ENCODE data around the gene COLQ. TPM values are rescaled to one million over a fixed set of nuclear protein-coding genes. Genes with fewer than 3 reads are reported as not detected.
"Not testable (repeated sequence)": the region's sequence is repeated elsewhere in the genome, so short reads cannot be mapped to it uniquely, and the experiment has no call there.

Gene COLQ
- total RNA-seq, 1 donor from 2014 or later, result 0.13 TPM

DNA sequence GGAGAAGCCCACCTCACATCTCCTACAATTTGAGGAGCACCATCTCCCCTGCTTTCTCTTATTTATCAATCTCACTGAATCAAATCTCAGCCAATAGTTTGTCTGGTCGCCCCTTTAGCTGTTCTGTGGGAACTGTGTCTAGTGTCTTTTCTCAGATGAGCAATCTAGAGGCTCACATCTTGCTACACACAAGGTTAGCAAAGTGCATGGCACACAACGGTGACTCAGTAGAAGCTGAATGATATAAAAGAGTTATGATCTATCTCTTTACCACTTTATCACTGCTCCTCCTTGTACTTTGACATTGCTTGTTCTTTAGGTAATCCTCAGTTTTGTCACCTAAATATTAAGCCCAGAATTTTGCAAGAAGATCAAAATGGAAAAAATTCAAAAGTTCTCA is 16.8 kb upstream of the COLQ start:
- H3K36me3 ChIP-seq (ENCODE audit: control insufficient read depth, insufficient read depth, low read length), result no peaks in the 10 kb centered on the region
- TF ChIP-seq, protein P1, sequence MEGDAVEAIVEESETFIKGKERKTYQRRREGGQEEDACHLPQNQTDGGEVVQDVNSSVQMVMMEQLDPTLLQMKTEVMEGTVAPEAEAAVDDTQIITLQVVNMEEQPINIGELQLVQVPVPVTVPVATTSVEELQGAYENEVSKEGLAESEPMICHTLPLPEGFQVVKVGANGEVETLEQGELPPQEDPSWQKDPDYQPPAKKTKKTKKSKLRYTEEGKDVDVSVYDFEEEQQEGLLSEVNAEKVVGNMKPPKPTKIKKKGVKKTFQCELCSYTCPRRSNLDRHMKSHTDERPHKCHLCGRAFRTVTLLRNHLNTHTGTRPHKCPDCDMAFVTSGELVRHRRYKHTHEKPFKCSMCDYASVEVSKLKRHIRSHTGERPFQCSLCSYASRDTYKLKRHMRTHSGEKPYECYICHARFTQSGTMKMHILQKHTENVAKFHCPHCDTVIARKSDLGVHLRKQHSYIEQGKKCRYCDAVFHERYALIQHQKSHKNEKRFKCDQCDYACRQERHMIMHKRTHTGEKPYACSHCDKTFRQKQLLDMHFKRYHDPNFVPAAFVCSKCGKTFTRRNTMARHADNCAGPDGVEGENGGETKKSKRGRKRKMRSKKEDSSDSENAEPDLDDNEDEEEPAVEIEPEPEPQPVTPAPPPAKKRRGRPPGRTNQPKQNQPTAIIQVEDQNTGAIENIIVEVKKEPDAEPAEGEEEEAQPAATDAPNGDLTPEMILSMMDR (IDR thresholded peaks at IDR 0.05; ENCODE audit: insufficient read depth, low read length, poor library complexity, severe bottlenecking), result no peak
- H3K4me3 ChIP-seq (ENCODE audit: low read depth, low read length), result no peak overlapping the region
- no peak for DNase-seq (ENCODE audit: low read depth)
- no peaks in the 10 kb centered on the region for H3K27me3 ChIP-seq (ENCODE audit: control insufficient read depth, insufficient read depth, low read length)

DNA sequence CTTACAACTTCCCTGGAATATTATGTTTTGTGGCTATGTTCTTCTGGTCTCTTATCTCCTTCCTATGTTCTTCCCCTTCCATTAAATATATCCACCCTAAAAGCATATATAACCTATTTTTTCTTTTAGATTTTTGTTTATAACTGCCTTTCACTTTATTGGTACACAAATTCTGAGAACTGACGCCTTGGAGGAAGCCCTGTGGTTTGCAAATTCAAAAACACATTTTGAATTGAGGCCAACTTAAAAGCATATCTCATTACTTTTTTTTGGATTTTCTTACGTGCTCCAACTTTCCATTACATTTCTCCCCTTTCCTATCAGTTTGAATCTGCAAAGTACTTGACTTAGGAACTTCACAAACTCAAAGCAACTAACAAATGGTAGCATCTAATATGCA is 15.3 kb upstream of the COLQ start:
- no peaks in the 10 kb centered on the region for H3K27me3 ChIP-seq (ENCODE audit: control insufficient read depth, insufficient read depth, low read length)

DNA sequence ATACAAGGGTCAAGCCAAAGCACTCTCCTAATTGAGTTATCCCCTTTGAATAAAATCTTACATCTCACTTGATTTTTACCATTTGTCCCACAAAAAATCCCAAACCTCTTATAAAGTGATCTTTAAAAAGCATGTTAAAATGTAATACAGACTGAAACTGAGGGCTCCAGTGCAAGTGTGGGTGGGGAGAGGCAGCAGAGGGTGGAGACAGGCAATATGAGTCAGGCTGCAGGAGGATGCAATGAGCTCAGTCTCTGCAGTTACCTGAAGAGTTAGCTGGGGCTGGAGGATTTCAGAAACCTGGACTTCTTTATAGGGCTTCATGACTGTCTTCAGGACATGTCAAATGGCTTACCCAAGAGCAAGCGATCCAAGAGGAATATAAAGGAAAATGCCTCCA is 14.2 kb upstream of the COLQ start:
- Histone ChIP-seq H3K36me3 (ENCODE audit: control insufficient read depth, insufficient read depth, low read length) (no peaks in the 10 kb centered on the region), H3K4me3 (ENCODE audit: low read depth, low read length) (no peak overlapping the region), H3K27me3 (ENCODE audit: control insufficient read depth, insufficient read depth, low read length) (no peaks in the 10 kb centered on the region)
- TF ChIP-seq, protein P1 (IDR thresholded peaks at IDR 0.05; ENCODE audit: insufficient read depth, low read length, poor library complexity, severe bottlenecking), result no peak
- no peak for DNase-seq (ENCODE audit: low read depth)

More for the DNA sequence above, 15.3 kb upstream of the COLQ start:
- no peaks in the 10 kb centered on the region for H3K36me3 ChIP-seq (ENCODE audit: control insufficient read depth, insufficient read depth, low read length)
- TF ChIP-seq, protein P1 (IDR thresholded peaks at IDR 0.05; ENCODE audit: insufficient read depth, low read length, poor library complexity, severe bottlenecking), result no peak
- H3K4me3 ChIP-seq (ENCODE audit: low read depth, low read length), result no peak overlapping the region
- DNase-seq (ENCODE audit: low read depth), result no peak

GRCh38 chr3:15532614-15533013 is 11.1 kb upstream of the COLQ start:
- not testable (repeated sequence) for H3K27me3 ChIP-seq (ENCODE audit: control insufficient read depth, insufficient read depth, low read length); H3K36me3 ChIP-seq (ENCODE audit: control insufficient read depth, insufficient read depth, low read length); H3K4me3 ChIP-seq (ENCODE audit: low read depth, low read length); DNase-seq (ENCODE audit: low read depth)

DNA sequence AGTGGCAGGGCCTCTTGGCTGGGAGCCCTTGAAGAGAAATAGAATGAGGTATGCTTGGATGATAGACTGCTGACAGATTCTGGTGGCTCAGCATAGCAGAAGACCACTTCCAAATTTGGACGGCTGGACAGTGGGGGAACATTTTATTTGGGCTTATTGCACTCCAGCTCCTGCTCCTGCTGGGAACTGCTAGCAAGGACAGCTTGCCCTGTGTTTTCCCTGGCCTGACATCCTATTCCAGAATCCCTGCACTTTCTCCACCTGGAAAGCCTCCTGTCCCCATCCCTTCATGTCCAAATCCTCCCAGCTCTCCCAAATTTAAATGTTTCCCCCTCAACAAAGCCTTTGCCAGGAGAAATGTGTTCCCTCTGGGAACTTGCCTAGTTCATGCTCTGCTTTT is 9.8 kb upstream of the COLQ start:
- TF ChIP-seq, protein P1 (IDR thresholded peaks at IDR 0.05; ENCODE audit: insufficient read depth, low read length, poor library complexity, severe bottlenecking), result no peak
- H3K36me3 ChIP-seq (ENCODE audit: control insufficient read depth, insufficient read depth, low read length), result no peaks in the 10 kb centered on the region
- no peaks in the 10 kb centered on the region for H3K27me3 ChIP-seq (ENCODE audit: control insufficient read depth, insufficient read depth, low read length)
- no peak overlapping the region for H3K4me3 ChIP-seq (ENCODE audit: low read depth, low read length)
- DNase-seq (ENCODE audit: low read depth), result no peak

DNA sequence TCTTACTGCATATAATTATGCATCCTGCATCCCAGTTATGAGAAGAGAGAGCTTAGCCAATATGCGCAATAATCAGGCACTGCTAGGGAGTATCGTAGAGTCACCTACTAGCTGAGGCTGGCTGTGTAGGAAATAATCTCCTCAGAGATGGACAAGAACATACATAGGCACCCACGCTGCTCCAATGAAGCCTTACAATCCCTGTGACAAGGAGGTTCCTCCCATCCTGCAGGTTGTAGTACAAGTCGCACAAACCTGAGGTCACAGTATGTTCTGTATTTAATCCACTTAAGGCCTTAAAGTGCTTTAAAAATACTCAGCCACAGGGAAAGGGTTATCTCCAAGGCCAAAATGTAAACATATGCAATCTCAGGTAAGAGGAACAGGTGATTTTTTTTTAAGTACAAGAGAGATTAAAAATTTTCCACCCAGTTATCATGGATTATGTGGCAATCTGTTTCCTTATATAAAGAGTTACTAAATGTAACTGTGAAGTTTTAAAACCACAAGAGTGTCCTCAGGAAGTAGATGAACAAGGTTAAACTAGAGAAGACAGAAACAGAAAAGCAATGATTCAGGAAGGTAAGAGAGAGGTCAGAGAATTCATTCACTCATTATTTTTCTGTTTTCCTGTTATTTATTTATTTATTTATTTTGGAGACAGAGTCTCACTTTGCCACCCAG is 7.5 kb upstream of the COLQ start:
- no peak for DNase-seq (ENCODE audit: low read depth)
- TF ChIP-seq, protein P1 (IDR thresholded peaks at IDR 0.05; ENCODE audit: insufficient read depth, low read length, poor library complexity, severe bottlenecking), result no peak
- no peaks in the 10 kb centered on the region for H3K36me3 ChIP-seq (ENCODE audit: control insufficient read depth, insufficient read depth, low read length)
- H3K27me3 ChIP-seq (ENCODE audit: control insufficient read depth, insufficient read depth, low read length), result no peaks in the 10 kb centered on the region
- no peak overlapping the region for H3K4me3 ChIP-seq (ENCODE audit: low read depth, low read length)

Data from kidney epithelial cell (primary cell).